Endothelial cell (in vitro differentiated cells): ENCODE measurements around the gene MYRF. TPM values are rescaled to one million over a fixed set of nuclear protein-coding genes. Genes with fewer than 3 reads are reported as not detected.

Source experiments
- DNase-seq: peaks from one replicate; pipeline ENCODE4 v3.0.0; 2021; ENCODE audit warnings: low spot score
- H3K27ac Mint-ChIP-seq: one replicate; pipeline ENCODE4 v1.8.0; 2021; ENCODE audit warnings: mixed read lengths, inconsistent platforms; ENCODE audit not compliant: unreplicated experiment
- H3K27me3 Mint-ChIP-seq: one replicate; pipeline ENCODE4 v1.8.0; 2021; ENCODE audit warnings: mild to moderate bottlenecking, moderate library complexity, mixed read lengths, inconsistent platforms; ENCODE audit not compliant: unreplicated experiment
- H3K36me3 Mint-ChIP-seq: one replicate; pipeline ENCODE4 v1.8.0; 2021; ENCODE audit warnings: mild to moderate bottlenecking, low read depth, mixed read lengths, inconsistent platforms; ENCODE audit not compliant: unreplicated experiment
- H3K4me1 Mint-ChIP-seq: one replicate; pipeline ENCODE4 v1.8.0; 2021; ENCODE audit warnings: mild to moderate bottlenecking, mixed read lengths, inconsistent platforms; ENCODE audit not compliant: unreplicated experiment
- H3K4me3 Mint-ChIP-seq: one replicate; pipeline ENCODE4 v1.8.0; 2021; ENCODE audit warnings: mild to moderate bottlenecking, mixed read lengths, inconsistent platforms; ENCODE audit not compliant: unreplicated experiment
- H3K9me3 Mint-ChIP-seq: one replicate; pipeline ENCODE4 v1.8.0; 2021; ENCODE audit warnings: mixed read lengths, inconsistent platforms; ENCODE audit not compliant: unreplicated experiment
- long read RNA-seq: library from polyadenylated mRNA; unstranded; transcript quantifications from one replicate; pipeline ENCODE4 v2.0.0, GENCODE V29; 2020; ENCODE audit not compliant: unreplicated experiment
- total RNA-seq: library from RNA; stranded (reverse); fragmentation: NEBNext Ultra II Directional; extraction: Animal tissue kit (Norgen Biotek cat#: 25700); gene quantifications from one replicate; pipeline ENCODE4 v1.2.1, GENCODE V29; 2021; ENCODE audit not compliant: unreplicated experiment
- TF ChIP-seq, protein P1 (sequence below): fragments of 200-600 bp; sonication (generic); IDR thresholded peaks from one replicate; pipeline ENCODE4 v1.5.0; 2021; ENCODE audit warnings: antibody characterized with exemption; ENCODE audit not compliant: unreplicated experiment

MYRF gene
- total RNA-seq, result 1.5 TPM
- long read RNA-seq, result 0 reads

DNA sequence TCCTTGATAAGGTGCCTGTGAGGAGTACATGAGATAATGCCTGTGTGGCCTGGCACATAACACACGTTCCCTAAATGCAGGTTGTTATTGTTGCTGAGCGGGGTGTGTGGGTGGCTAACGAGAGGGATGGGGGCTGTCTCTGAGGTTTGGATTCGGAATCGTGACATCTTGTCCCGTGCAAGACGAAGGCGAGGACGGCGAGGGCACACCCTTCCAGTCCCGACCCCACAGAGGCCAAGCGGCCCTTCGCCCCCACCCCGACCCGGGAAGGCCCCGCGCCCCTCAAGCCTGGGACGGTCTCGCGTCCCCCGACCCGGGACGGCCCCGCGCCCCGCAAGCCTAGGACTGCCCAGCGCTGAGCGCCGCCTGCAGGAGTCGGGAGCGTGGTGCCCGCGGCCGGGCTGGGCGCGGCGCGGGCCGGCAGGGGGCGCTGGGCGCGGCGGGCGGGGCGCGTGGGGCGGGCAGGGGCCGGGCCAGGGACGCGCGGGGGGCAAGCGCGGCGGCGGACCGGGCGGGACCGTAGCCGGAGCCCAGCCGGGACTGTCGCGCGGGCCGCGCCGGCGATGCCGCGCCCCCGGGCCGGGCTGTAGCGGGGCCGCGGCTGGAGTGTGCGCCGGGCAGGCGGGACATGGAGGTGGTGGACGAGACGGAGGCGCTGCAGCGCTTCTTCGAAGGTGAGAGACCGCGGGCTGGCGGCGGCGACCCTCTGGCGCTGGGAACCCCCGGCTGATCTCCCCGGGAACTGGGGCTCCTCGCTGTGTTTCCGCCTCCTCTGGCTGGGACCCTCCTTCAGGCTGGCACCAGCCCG lies at the start of gene MYRF:
MYRF (plus strand) TSS at position 520 of the 808 bp plus-strand sequence; CDS start at position 629, 109 bp downstream.
- H3K9me3 Mint-ChIP-seq, result no peaks in the 10 kb centered on the region
- H3K4me3 Mint-ChIP-seq, result peak within 1 kb of the TSS; percentile 60
- no peak within 1 kb of the TSS for H3K27ac Mint-ChIP-seq
- H3K27me3 Mint-ChIP-seq, result peaks cover 22% of the 10 kb centered on the region
- no peaks in the 10 kb centered on the region for H3K36me3 Mint-ChIP-seq
- peaks cover 16% of the 10 kb centered on the region for H3K4me1 Mint-ChIP-seq
- DNase-seq, result peak; percentile 84
- TF ChIP-seq, protein P1, sequence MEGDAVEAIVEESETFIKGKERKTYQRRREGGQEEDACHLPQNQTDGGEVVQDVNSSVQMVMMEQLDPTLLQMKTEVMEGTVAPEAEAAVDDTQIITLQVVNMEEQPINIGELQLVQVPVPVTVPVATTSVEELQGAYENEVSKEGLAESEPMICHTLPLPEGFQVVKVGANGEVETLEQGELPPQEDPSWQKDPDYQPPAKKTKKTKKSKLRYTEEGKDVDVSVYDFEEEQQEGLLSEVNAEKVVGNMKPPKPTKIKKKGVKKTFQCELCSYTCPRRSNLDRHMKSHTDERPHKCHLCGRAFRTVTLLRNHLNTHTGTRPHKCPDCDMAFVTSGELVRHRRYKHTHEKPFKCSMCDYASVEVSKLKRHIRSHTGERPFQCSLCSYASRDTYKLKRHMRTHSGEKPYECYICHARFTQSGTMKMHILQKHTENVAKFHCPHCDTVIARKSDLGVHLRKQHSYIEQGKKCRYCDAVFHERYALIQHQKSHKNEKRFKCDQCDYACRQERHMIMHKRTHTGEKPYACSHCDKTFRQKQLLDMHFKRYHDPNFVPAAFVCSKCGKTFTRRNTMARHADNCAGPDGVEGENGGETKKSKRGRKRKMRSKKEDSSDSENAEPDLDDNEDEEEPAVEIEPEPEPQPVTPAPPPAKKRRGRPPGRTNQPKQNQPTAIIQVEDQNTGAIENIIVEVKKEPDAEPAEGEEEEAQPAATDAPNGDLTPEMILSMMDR, result peak; percentile 33

DNA sequence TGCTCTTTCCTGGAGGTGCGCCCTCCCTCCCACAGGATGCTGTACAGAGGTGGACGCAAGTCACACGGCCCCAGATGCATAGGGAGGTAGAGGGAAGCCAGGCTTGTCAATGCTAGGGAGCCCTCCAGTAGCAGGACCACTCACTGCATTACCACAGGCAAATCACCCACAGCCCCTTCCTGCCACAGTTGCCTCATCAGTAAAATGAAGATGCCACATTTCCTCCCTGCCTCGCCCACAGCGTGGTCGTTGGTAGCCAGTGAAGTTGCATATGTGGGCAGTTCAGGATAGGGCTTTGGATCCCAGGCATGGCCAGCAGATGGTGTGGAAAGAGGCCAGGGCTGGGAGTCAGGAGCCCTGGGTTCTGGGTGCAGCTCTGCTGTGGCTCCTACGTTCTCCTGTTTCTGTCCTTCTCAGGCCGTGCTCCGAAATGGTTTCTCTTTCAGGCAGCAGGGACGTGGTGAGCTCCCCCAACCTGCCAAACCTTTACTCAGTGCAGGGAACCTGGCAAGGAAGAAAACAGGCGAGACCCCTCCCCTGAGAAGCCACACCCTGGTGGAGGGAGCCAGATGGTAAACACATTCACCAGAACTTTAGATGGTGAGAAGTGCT lies 49.6 kb upstream of the MYRF start:
- Mint-ChIP-seq H3K9me3 (no peaks in the 10 kb centered on the region), H3K4me3 (no peak overlapping the region), H3K27me3 (peaks cover 6% of the 10 kb centered on the region), H3K4me1 (peaks cover 6% of the 10 kb centered on the region), H3K27ac (no peak overlapping the region), H3K36me3 (no peaks in the 10 kb centered on the region)
- DNase-seq, result no peak
- TF ChIP-seq, protein P1, result no peak

DNA sequence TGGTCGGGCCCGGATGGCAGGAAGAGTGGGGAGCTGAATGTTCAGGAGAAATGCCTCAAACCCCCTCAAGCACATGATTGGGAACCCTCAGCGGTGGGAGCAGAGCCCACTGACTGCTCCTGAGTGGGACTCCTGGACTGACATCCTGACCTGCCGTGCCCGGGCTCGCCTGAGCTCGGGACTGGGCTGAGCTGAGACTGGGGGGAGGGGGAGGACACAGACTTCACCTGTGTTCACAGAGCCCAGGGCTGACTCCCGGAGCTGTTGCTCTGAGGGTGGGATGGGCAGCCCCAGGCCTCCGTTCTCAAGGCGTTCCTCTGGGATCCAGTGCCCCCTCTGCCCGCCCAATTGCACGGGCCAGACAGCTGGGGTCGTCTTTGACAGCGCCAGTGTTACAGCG lies 47.6 kb upstream of the MYRF start:
- Mint-ChIP-seq H3K27me3 (peaks cover 4% of the 10 kb centered on the region), H3K27ac (no peak overlapping the region)

DNA sequence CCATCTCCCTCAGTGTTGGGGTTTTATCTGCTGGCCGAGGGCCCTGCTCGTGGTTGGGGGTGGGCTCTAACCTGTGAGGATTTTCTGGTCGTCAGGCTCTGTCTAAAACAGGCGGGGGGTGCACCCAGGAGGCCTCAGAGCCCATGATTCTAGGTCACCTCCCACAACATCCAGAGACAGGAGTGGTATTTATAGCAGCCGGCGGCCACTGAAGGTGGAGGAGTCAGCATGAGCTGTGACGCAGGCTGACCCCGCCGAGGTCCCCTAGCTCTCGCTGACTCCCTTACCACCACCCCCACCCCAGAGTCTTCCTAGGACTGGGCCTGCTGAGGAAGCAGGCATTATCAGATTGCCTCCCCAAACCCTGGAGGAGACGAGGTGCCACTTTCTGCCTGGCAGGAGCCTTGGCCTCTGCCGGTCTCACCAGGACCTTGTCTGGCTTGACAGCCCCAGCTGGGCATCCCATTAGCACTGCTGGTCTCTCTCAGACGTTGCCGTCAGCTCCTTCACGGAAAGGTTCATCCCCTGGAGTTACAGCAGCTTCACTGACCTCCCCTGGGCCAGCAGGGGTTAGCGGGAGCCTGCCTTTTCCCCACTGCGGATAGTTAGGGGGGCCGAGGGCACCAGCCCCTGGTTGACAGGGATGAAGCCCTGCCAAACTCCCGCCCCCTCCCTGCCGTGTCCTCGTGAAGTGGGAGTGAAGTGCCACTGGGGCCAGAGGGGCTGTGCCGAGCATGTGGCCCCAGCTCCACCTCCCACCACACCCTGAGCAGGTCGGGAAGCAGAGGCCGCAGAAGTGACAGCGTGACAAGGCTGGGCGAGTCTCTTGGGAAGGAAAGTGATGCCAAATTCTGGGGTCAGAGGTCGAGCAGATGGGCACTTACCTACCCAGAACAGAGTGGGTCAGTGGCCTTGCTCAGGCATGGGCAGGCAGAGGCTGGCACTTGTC lies 45.7 kb upstream of the MYRF start:
- no peaks in the 10 kb centered on the region for H3K9me3 Mint-ChIP-seq
- TF ChIP-seq, protein P1, result no peak
- no peaks in the 10 kb centered on the region for H3K36me3 Mint-ChIP-seq
- H3K4me3 Mint-ChIP-seq, result no peak overlapping the region
- no peaks in the 10 kb centered on the region for H3K4me1 Mint-ChIP-seq
- DNase-seq, result no peak
- H3K27ac Mint-ChIP-seq, result no peak overlapping the region
- peaks cover 4% of the 10 kb centered on the region for H3K27me3 Mint-ChIP-seq

More for the DNA sequence above, 47.6 kb upstream of the MYRF start:
- no peaks in the 10 kb centered on the region for H3K36me3 Mint-ChIP-seq
- TF ChIP-seq, protein P1, result no peak
- DNase-seq, result no peak
- no peaks in the 10 kb centered on the region for H3K9me3 Mint-ChIP-seq
- no peaks in the 10 kb centered on the region for H3K4me1 Mint-ChIP-seq
- H3K4me3 Mint-ChIP-seq, result no peak overlapping the region
